Omental fat pad (tissue), 4 donors: ENCODE data around the gene ALG12. TPM values are rescaled to one million over a fixed set of nuclear protein-coding genes. Genes with fewer than 3 reads are reported as not detected.
A peak's percentile ranks its signal among the peaks of the same experiment; 100 is the strongest.

Experiments used
- ATAC-seq: fragments of 150-250 bp; one replicate; pipeline ENCODE4 v1.9.1; 2016; ENCODE audit warnings: mild to moderate bottlenecking, moderate library complexity; ENCODE audit not compliant: low FRiP score
- DNase-seq: peaks from one replicate; pipeline ENCODE4 v3.0.0-alpha.2; 2019; ENCODE audit warnings: low spot score
- CTCF ChIP-seq, 3 donors: fragments of 450-650 bp; IDR thresholded peaks; one replicate each; pipeline ENCODE4 v1.5.1; 2016 to 2017; ENCODE audit warnings: antibody characterized with exemption in 3 of 3, mild to moderate bottlenecking in 3 of 3, moderate library complexity in 2 of 3
- total RNA-seq, 4 donors: library from RNA; depleted of rRNA; stranded (reverse); fragments of >200 nt; gene quantifications; one replicate each; pipeline ENCODE4 v1.1.0, GENCODE V29; 2016

Gene ALG12
- total RNA-seq, 4 donors from 2014 or later: 11.7 to 21.8 (median 13.0) TPM

DNA sequence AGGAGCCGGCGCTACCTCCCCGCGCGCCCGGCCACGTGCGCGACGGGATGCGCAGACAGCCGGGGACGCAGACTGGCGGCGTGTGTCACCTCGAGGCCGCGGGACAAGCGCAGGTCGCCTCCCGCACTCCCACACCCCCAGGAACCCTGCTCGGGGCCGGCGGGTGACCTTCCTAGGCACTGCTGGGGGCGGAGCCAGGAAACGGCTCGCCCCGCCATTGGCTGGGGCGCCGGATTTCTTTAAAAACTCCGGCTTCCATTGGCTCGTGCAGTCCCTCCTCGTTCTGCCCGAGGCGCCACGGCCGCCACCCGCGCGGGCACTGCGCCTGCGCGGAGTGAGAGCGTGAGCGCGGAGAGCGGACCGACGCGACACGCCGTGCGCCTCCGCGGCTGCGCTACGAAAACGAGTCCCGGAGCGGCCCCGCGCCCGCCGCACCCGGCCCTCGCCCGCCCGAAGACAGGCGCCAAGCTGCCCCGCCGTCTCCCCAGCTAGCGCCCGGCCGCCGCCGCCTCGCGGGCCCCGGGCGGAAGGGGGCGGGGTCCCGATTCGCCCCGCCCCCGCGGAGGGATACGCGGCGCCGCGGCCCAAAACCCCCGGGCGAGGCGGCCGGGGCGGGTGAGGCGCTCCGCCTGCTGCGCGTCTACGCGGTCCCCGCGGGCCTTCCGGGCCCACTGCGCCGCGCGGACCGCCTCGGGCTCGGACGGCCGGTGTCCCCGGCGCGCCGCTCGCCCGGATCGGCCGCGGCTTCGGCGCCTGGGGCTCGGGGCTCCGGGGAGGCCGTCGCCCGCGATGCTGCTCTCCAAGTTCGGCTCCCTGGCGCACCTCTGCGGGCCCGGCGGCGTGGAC is 42.1 kb upstream of the ALG12 start, which contains the start of gene PIM3:
Gene PIM3, plus strand, starts transcription at position 614 of the 846 bp plus-strand sequence. Its CDS starts 176 bp downstream, at position 790.
- TF ChIP-seq CTCF (IDR thresholded peaks at IDR 0.05): no peak
- DNase-seq: no peak
- ATAC-seq: peak; percentile 72

DNA sequence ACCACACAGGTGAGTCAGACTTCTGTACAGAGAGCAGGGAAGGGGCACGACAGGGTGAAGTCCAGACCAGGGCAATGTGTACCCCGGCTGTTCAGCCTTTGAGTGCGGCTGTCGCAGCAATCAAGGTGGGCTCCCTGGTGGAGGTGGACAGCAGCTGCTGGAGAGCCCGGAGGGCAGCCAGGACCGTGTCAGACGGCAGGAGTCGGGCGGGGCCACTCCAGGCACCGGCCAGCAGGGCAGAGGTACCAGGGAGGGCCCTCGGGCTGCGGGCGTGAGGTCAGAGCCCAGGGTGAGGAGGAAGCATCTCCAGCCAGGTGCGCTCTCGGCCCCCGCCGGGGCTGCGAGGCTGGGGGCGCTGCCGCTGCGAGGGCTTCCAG is 41.5 kb upstream of the ALG12 start:
- DNase-seq (no peak), ATAC-seq (peak; percentile 0)
- no peak for TF ChIP-seq CTCF (IDR thresholded peaks at IDR 0.05)

GRCh38 chr22:49958931-49959781 is 40.9 kb upstream of the ALG12 start:
- no peak for DNase-seq
- ATAC-seq: no peak
- TF ChIP-seq CTCF (IDR thresholded peaks at IDR 0.05): no peak

- ATAC-seq: no peak
- TF ChIP-seq CTCF (IDR thresholded peaks at IDR 0.05): no peak
- no peak for DNase-seq
Observed at GRCh38 chr22:49958366-49958921, 40.2 kb upstream of the ALG12 start.

- no peak for ATAC-seq
- no peak for DNase-seq
- TF ChIP-seq CTCF (IDR thresholded peaks at IDR 0.05): no peak
Observed at GRCh38 chr22:49957826-49958365, 39.7 kb upstream of the ALG12 start.

GRCh38 chr22:49956914-49957825 is 38.9 kb upstream of the ALG12 start:
- no peak for TF ChIP-seq CTCF (IDR thresholded peaks at IDR 0.05)
- ATAC-seq (no peak), DNase-seq (no peak)
